ENCODE results near the gene SEZ6L2.

GRCh38 chr16:29848420-29849297, 50.7 kb downstream of the SEZ6L2 start:
- TF ChIP-seq EZH2 (IDR thresholded peaks at IDR 0.05; ENCODE audit: borderline replicate concordance, low read depth, low read length) (no peak), RAD51 (IDR thresholded peaks at IDR 0.05; ENCODE audit: borderline replicate concordance, low read depth) (no peak), TOE1 (IDR thresholded peaks at IDR 0.05; ENCODE audit: borderline replicate concordance) (no peak), TOE1 (CRISPR knock-in tag; IDR thresholded peaks at IDR 0.05; ENCODE audit: borderline replicate concordance, low read depth) (no peak), CTCF (IDR thresholded peaks at IDR 0.05 in 2 of 3, conservative IDR thresholded peaks at IDR 0.05 in 1 of 3; ENCODE audit: insufficient read depth in 2 of 3, low read depth in 1 of 3, low read length in 3 of 3) (peak; percentile 88 to 96 (median 90)), REST (IDR thresholded peaks at IDR 0.05; ENCODE audit: borderline replicate concordance) (peak; percentile 73), REST (CRISPR knock-in tag; IDR thresholded peaks at IDR 0.05; ENCODE audit: low read depth) (no peak), ZNF347 (CRISPR knock-in tag; IDR thresholded peaks at IDR 0.05; ENCODE audit: low read depth) (no peak), E2F1 (CRISPR knock-in tag; IDR thresholded peaks at IDR 0.05) (no peak), POLR2A (conservative IDR thresholded peaks at IDR 0.05) (no peak), POLR2AphosphoS5 (IDR thresholded peaks at IDR 0.05; ENCODE audit: control insufficient read depth, insufficient read depth, low read depth, low read length) (no peak)

Data from K562 (cell line).